Vagina (tissue), 2 donors: Measurements from ENCODE around the gene STXBP5.

Experiments
- POLR2A ChIP-seq, 2 donors: fragments of 450-650 bp; IDR thresholded peaks; one replicate each; pipeline ENCODE4 v1.6.1; 2017; ENCODE audit warnings: antibody characterized with exemption in 2 of 2, mild to moderate bottlenecking in 2 of 2, moderate library complexity in 2 of 2
- POLR2AphosphoS5 ChIP-seq, 2 donors: sonication (generic); formaldehyde crosslinking; IDR thresholded peaks; one replicate each; pipeline ENCODE4 v1.9.0; 2017; ENCODE audit warnings: antibody characterized with exemption in 2 of 2, mild to moderate bottlenecking in 2 of 2, low read depth in 1 of 2; ENCODE audit not compliant: insufficient read depth in 1 of 2
- TF ChIP-seq, protein P1 (sequence below), 3 experiments: fragments of 450-650 bp in 2 of 3; fragments of 200-600 bp in 1 of 3; sonication (generic) in 1 of 3; IDR thresholded peaks; one replicate each; pipeline ENCODE4 v1.5.1; 2017 to 2019; ENCODE audit warnings: antibody characterized with exemption in 3 of 3, mild to moderate bottlenecking in 2 of 3, moderate library complexity in 2 of 3

DNA sequence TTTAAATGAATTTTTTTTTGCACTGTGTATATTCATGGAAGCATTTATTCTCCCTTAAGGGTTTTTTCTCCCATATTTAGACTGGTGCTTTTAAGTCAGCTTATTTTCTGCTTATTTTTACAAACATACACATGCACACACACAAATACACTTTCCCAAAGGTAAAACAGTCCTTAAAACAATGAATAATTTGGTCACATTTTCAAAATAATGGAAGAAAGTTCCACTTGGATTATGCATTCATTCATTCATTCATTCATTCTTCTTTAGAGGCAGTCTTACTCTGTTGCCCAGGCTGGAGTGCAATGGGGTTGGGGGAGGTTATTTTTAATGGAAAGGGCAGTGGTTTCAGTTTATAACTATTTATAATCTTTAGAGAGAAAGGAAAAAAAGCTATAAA lies 69.8 kb downstream of the STXBP5 start:
- TF ChIP-seq, protein P1, sequence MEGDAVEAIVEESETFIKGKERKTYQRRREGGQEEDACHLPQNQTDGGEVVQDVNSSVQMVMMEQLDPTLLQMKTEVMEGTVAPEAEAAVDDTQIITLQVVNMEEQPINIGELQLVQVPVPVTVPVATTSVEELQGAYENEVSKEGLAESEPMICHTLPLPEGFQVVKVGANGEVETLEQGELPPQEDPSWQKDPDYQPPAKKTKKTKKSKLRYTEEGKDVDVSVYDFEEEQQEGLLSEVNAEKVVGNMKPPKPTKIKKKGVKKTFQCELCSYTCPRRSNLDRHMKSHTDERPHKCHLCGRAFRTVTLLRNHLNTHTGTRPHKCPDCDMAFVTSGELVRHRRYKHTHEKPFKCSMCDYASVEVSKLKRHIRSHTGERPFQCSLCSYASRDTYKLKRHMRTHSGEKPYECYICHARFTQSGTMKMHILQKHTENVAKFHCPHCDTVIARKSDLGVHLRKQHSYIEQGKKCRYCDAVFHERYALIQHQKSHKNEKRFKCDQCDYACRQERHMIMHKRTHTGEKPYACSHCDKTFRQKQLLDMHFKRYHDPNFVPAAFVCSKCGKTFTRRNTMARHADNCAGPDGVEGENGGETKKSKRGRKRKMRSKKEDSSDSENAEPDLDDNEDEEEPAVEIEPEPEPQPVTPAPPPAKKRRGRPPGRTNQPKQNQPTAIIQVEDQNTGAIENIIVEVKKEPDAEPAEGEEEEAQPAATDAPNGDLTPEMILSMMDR (IDR thresholded peaks at IDR 0.05), result no peak
- TF ChIP-seq POLR2AphosphoS5 (IDR thresholded peaks at IDR 0.05; ENCODE audit: insufficient read depth in 1 of 2, low read depth in 1 of 2), result no peak
- no peak for TF ChIP-seq POLR2A (IDR thresholded peaks at IDR 0.05)
